Stimulated activated CD4-positive, alpha-beta T cell treated with anti-CD3 and anti-CD28 coated beads, Interleukin-4, amount 100 ng/mL, for 1 hour (primary cell): ENCODE results near the gene TMED8.
"Not testable (repeated sequence)": the region's sequence is repeated elsewhere in the genome, so short reads cannot be mapped to it uniquely, and the experiment has no call there.

ENCODE experiments used
- DNase-seq: peaks from one replicate; pipeline ENCODE4 v3.0.0-alpha.2; 2020

Gene TMED8

GRCh38 chr14:77359626-77360025, 17.3 kb downstream of the TMED8 start:
- no peak for DNase-seq

GRCh38 chr14:77356899-77357298, 20.0 kb downstream of the TMED8 start:
- no peak for DNase-seq

- no peak for DNase-seq
These were observed 21.1 kb downstream of the TMED8 start for GRCh38 chr14:77355811-77356210.

GRCh38 chr14:77353469-77354141, 23.3 kb downstream of the TMED8 start:
- no peak for DNase-seq

GRCh38 chr14:77347751-77348150, 29.1 kb downstream of the TMED8 start:
- no peak for DNase-seq

- DNase-seq = no peak
These were observed 30.4 kb downstream of the TMED8 start for GRCh38 chr14:77346495-77346894.

GRCh38 chr14:77344377-77344996, 32.4 kb downstream of the TMED8 start:
- DNase-seq = no peak

- no peak for DNase-seq
These were observed 33.2 kb downstream of the TMED8 start for GRCh38 chr14:77343662-77344061.

GRCh38 chr14:77342726-77343397, 34.0 kb downstream of the TMED8 start:
- DNase-seq = no peak

GRCh38 chr14:77340389-77340788, 36.5 kb downstream of the TMED8 start:
- no peak for DNase-seq

GRCh38 chr14:77339407-77339806, 37.5 kb downstream of the TMED8 start:
- no peak for DNase-seq

- DNase-seq = no peak
These were observed 38.6 kb downstream of the TMED8 start for GRCh38 chr14:77338302-77338701.

- no peak for DNase-seq
These were observed 39.0 kb downstream of the TMED8 start for GRCh38 chr14:77337880-77338279.

GRCh38 chr14:77337255-77337654, 39.6 kb downstream of the TMED8 start:
- not testable (repeated sequence) for DNase-seq

- DNase-seq = no peak
These were observed 41.3 kb downstream of the TMED8 start for GRCh38 chr14:77335576-77335975.

- no peak for DNase-seq
These were observed 47.0 kb downstream of the TMED8 start for GRCh38 chr14:77329872-77330271.

- DNase-seq = no peak
These were observed 49.8 kb downstream of the TMED8 start for GRCh38 chr14:77327111-77327510.

GRCh38 chr14:77325746-77326094, 51.2 kb downstream of the TMED8 start:
- DNase-seq = no peak

- no peak for DNase-seq
These were observed 51.8 kb downstream of the TMED8 start for GRCh38 chr14:77324816-77325745.

GRCh38 chr14:77324289-77324688, 52.6 kb downstream of the TMED8 start:
- no peak for DNase-seq

- DNase-seq = no peak
These were observed 53.3 kb downstream of the TMED8 start for GRCh38 chr14:77323571-77323970.

GRCh38 chr14:77322951-77323350, 53.9 kb downstream of the TMED8 start:
- no peak for DNase-seq

GRCh38 chr14:77322250-77322902, 54.5 kb downstream of the TMED8 start:
- no peak for DNase-seq
